Peyer's patch (tissue), 4 donors: ENCODE measurements around the gene SLC35A4. TPM values are rescaled to one million over a fixed set of nuclear protein-coding genes. Genes with fewer than 3 reads are reported as not detected.

ENCODE experiments used
- DNase-seq, 3 donors: peaks; one replicate each; pipeline ENCODE4 v3.0.0-alpha.2; 2017 to 2019
- H3K27ac ChIP-seq, 4 donors: fragments of 200-600 bp; sonication (generic); one replicate each; pipeline ENCODE4 v1.5.1; 2016 to 2019
- H3K27me3 ChIP-seq, 2 donors: fragments of 200-600 bp; sonication (generic); one replicate each; pipeline ENCODE4 v1.5.1; 2019
- H3K36me3 ChIP-seq, 3 donors: fragments of 200-600 bp; sonication (generic); one replicate each; pipeline ENCODE4 v1.5.1; 2016 to 2019
- H3K4me1 ChIP-seq, 4 donors: fragments of 200-600 bp; sonication (generic); one replicate each; pipeline ENCODE4 v1.5.1; 2016 to 2019
- H3K4me3 ChIP-seq, 4 donors: fragments of 200-600 bp; sonication (generic); 1 replicate in 3 of 4; 2 replicates in 1 of 4; pipeline ENCODE4 v1.5.1; 2016 to 2019; ENCODE audit warnings: mild to moderate bottlenecking in 1 of 4
- H3K9me3 ChIP-seq, 4 donors: fragments of 200-600 bp; sonication (generic); one replicate each; pipeline ENCODE4 v1.5.1; 2016 to 2019; ENCODE audit warnings: mild to moderate bottlenecking in 1 of 4
- CTCF ChIP-seq, 6 experiments: fragments of 450-650 bp in 4 of 6; fragments of 200-600 bp in 2 of 6; sonication (generic) in 1 of 6; IDR thresholded peaks; one replicate each; pipeline ENCODE4 v1.5.1; 2017 to 2019; ENCODE audit warnings: antibody characterized with exemption in 6 of 6, mild to moderate bottlenecking in 3 of 6, moderate library complexity in 1 of 6
- POLR2A ChIP-seq, 2 donors: fragments of 450-650 bp; IDR thresholded peaks; one replicate each; pipeline ENCODE4 v1.5.1; 2017; ENCODE audit warnings: antibody characterized with exemption in 2 of 2, mild to moderate bottlenecking in 2 of 2, moderate library complexity in 2 of 2
- total RNA-seq, 4 donors: library from RNA; depleted of rRNA; stranded (reverse); fragments of >200 nt; gene quantifications; one replicate each; pipeline ENCODE4 v1.1.0, GENCODE V29; 2016

Gene SLC35A4
- 10 to 100 TPM; 41.9 to 51.3 (median 49.9) TPM for total RNA-seq

- Histone ChIP-seq H3K4me1 (peaks cover 0 to 44% (median 13%) of the 10 kb centered on the region in 4 donors), H3K4me3 (peak within 1 kb of the TSS; percentile 60 to 81 (median 68)), H3K9me3 (no peaks in the 10 kb centered on the region), H3K27me3 (no peaks in the 10 kb centered on the region), H3K36me3 (peaks cover 0 to 37% (median 0%) of the 10 kb centered on the region in 3 donors), H3K27ac (peak within 1 kb of the TSS; percentile 90 to 95 (median 90))
- peak; percentile 84 to 92 for TF ChIP-seq POLR2A (IDR thresholded peaks at IDR 0.05)
- peak in 3 of 6 experiments; percentile 6 to 13 (median 9) for TF ChIP-seq CTCF (IDR thresholded peaks at IDR 0.05)
- DNase-seq, result peak; percentile 95 to 98 (median 96)
These were observed at the start of gene SLC35A4, which contains the start of gene APBB3 for GRCh38 chr5:140564196-140565023. Gene SLC35A4, plus strand, starts transcription at chr5:140564828. Its CDS starts 2,342 bp downstream, at chr5:140567170. Gene APBB3, minus strand, starts transcription at chr5:140564598. Its CDS starts 353 bp downstream, at chr5:140564245.

GRCh38 chr5:140524003-140524402, 40.6 kb upstream of the SLC35A4 start:
- H3K27me3 ChIP-seq, result no peaks in the 10 kb centered on the region
- H3K27ac ChIP-seq, result no peak overlapping the region
- no peaks in the 10 kb centered on the region for H3K4me1 ChIP-seq
- TF ChIP-seq CTCF (IDR thresholded peaks at IDR 0.05) (no peak), POLR2A (IDR thresholded peaks at IDR 0.05) (no peak)
- DNase-seq, result no peak
- peaks cover 0 to 56% (median 0%) of the 10 kb centered on the region in 3 donors for H3K36me3 ChIP-seq
- no peaks in the 10 kb centered on the region for H3K9me3 ChIP-seq
- no peak overlapping the region for H3K4me3 ChIP-seq

GRCh38 chr5:140540227-140540626, 24.4 kb upstream of the SLC35A4 start:
- no peaks in the 10 kb centered on the region for H3K4me1 ChIP-seq
- no peaks in the 10 kb centered on the region for H3K27me3 ChIP-seq
- no peak for TF ChIP-seq CTCF (IDR thresholded peaks at IDR 0.05)
- TF ChIP-seq POLR2A (IDR thresholded peaks at IDR 0.05), result no peak
- no peak overlapping the region for H3K4me3 ChIP-seq
- H3K9me3 ChIP-seq, result no peaks in the 10 kb centered on the region
- no peak overlapping the region for H3K27ac ChIP-seq
- no peak for DNase-seq
- peaks cover 0 to 65% (median 3%) of the 10 kb centered on the region in 3 donors for H3K36me3 ChIP-seq

GRCh38 chr5:140542972-140543371, 21.7 kb upstream of the SLC35A4 start:
- DNase-seq, result peak in 1 of 3 donors; percentile 49
- Histone ChIP-seq H3K27me3 (no peaks in the 10 kb centered on the region), H3K4me1 (peaks cover 0 to 18% (median 0%) of the 10 kb centered on the region in 4 donors), H3K4me3 (no peak overlapping the region), H3K9me3 (no peaks in the 10 kb centered on the region), H3K36me3 (peaks cover 0 to 45% (median 0%) of the 10 kb centered on the region in 3 donors), H3K27ac (peak overlapping the region in 3 of 4 donors; percentile 30 to 81 (median 81))
- TF ChIP-seq CTCF (IDR thresholded peaks at IDR 0.05) (no peak), POLR2A (IDR thresholded peaks at IDR 0.05) (peak in 1 of 2 donors; percentile 10)

- TF ChIP-seq CTCF (IDR thresholded peaks at IDR 0.05), result no peak
- TF ChIP-seq POLR2A (IDR thresholded peaks at IDR 0.05), result no peak
- peaks cover 0 to 31% (median 0%) of the 10 kb centered on the region in 3 donors for H3K36me3 ChIP-seq
These were observed 19.6 kb upstream of the SLC35A4 start for GRCh38 chr5:140544986-140545385.

More at GRCh38 chr5:140544986-140545385, 19.6 kb upstream of the SLC35A4 start:
- DNase-seq, result no peak
- Histone ChIP-seq H3K9me3 (no peaks in the 10 kb centered on the region), H3K4me1 (peaks cover 0 to 38% (median 6%) of the 10 kb centered on the region in 4 donors), H3K27ac (peak overlapping the region in 1 of 4 donors; percentile 12), H3K4me3 (no peak overlapping the region), H3K27me3 (no peaks in the 10 kb centered on the region)
